ENCODE results near the gene COL4A1. TPM values are rescaled to one million over a fixed set of nuclear protein-coding genes. Genes with fewer than 3 reads are reported as not detected.
"Not testable (repeated sequence)": the region's sequence is repeated elsewhere in the genome, so short reads cannot be mapped to it uniquely, and the experiment has no call there.

COL4A1 gene
- total RNA-seq, 1 donor from 2014 or later, result 0.44 TPM

DNA sequence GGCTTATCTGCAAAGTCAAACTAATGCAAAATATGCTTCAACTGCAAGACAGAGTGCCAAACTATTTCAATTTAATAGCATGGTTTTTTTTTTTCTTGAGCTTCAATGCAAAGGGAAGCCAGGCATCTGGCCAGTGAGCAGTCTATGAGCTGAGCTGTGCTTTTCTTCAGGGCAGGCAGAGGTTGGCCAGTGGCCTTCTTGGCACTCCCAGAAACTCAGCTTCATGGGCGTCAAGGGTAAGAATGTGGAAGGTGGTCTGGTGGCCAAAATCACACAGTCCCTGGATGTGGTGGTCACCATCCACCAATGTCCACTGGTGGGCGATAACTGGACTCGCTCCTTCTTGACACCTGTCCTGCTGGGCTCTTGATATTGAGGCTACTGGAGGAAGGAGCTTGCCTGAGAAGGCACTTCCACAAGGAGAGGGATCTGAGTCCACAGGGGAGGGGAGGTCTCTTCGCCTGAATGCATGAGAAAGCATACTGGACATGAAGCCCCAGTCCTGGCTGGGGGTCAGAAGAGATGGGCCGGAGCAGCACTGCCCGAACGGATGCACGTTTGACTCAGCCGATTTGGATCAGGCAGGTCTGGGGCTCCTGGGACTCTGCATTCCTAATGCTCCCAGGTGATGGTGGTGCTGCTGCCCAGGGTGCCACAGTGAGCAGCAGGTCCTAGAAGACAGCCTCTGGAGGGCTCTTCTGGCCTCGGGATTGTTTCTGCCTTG lies 17.2 kb upstream of the COL4A1 start:
- intact Hi-C loops (cut with micrococcal nuclease), result no loop called here

GRCh38 chr13:110323172-110323891 lies 16.4 kb upstream of the COL4A1 start:
- intact Hi-C loops (cut with micrococcal nuclease), result no loop called here

- intact Hi-C loops (cut with micrococcal nuclease), result no loop called here
These were observed 15.8 kb upstream of the COL4A1 start for GRCh38 chr13:110322828-110323171.

GRCh38 chr13:110322126-110322827 lies 15.3 kb upstream of the COL4A1 start:
- intact Hi-C loops (cut with micrococcal nuclease), result no loop called here

- intact Hi-C loops (cut with micrococcal nuclease), result not testable (repeated sequence)
These were observed 14.6 kb upstream of the COL4A1 start for GRCh38 chr13:110321573-110321972.

GRCh38 chr13:110320645-110321044 lies 13.7 kb upstream of the COL4A1 start:
- intact Hi-C loops (cut with micrococcal nuclease), result no loop called here

GRCh38 chr13:110319774-110320509 lies 13.0 kb upstream of the COL4A1 start:
- intact Hi-C loops (cut with micrococcal nuclease), result no loop called here

DNA sequence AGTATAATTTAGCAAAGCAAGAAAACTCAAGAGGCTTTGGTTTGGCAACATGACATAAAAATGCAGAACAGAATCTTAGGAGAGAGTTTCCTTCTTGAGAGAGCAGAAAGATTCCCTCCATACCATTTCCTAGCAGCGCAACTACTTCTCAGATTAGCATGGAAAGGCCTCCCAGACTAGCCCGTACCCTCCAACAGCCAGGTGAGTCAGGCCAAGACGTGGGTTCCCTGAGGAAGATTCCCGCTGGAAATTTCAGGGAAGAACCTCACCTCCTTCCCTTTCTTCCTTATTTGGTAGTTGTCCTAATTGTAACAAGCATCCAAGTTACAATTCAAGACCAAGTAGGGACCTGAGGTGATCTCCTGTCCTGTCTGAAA lies 12.4 kb upstream of the COL4A1 start:
- intact Hi-C loops (cut with micrococcal nuclease), result no loop called here

DNA sequence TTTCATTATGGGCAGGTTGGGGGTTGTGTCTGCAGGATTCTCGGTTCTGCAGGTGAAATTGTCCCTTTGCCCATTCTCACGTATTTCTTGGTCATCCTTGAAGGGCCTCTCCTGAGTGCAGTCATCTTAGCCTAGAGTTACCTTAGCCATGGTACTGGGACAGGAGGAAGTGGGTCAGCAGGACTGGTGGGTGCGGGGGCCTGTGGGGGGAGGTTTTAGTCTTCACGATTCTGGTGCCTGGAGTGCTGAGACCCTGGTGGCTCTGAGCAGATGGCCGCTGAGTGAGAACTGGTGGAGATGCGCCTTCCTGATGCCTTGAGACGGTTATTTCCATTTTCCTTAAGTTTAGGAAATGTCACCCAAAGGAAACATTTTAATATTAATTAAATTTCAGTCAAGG lies 12.0 kb upstream of the COL4A1 start:
- intact Hi-C loops (cut with micrococcal nuclease), result no loop called here

DNA sequence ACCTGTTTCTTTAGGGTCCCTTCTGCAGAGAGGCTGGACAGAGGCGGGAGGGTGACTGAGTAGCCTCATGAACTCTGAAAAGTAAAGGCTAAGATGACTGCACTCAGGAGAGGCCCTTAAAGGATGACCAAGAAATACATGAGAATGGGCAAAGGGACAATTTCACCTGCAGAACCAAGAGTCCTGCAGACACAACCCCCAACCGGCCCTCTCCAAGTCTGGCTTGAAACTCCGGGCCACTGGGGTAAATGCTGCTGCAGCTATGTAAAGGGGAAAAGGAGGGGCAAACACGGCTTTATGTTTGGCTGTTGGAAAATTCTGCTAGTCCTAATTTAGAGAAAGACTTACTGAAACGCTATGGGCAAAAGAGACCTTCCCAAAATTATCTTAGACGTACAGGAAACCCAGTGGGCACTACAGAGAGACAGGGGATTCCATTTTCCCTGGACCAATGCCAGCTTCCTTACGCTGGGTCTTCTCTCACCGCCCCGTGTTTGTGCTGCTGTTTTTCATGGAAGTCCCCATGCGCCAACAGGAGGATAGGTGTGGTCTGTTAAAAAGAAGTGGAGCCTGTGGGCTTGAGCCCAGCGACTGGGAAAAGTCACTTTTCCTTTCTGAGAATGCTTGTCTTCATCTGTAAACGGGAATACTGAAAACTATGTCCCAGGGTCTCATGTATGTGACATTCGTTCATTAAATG lies 10.7 kb upstream of the COL4A1 start:
- intact Hi-C loops (cut with micrococcal nuclease), result no loop called here

- intact Hi-C loops (cut with micrococcal nuclease), result no loop called here
These were observed 10.1 kb upstream of the COL4A1 start for GRCh38 chr13:110317093-110317492.

- intact Hi-C loops (cut with micrococcal nuclease), result no loop called here
These were observed 9.2 kb upstream of the COL4A1 start for GRCh38 chr13:110316196-110316595.

- intact Hi-C loops (cut with micrococcal nuclease), result no loop called here
These were observed 7.7 kb upstream of the COL4A1 start for GRCh38 chr13:110314516-110315245.

- intact Hi-C loops (cut with micrococcal nuclease), result not testable (repeated sequence)
These were observed 6.8 kb upstream of the COL4A1 start for GRCh38 chr13:110313733-110314132.

DNA sequence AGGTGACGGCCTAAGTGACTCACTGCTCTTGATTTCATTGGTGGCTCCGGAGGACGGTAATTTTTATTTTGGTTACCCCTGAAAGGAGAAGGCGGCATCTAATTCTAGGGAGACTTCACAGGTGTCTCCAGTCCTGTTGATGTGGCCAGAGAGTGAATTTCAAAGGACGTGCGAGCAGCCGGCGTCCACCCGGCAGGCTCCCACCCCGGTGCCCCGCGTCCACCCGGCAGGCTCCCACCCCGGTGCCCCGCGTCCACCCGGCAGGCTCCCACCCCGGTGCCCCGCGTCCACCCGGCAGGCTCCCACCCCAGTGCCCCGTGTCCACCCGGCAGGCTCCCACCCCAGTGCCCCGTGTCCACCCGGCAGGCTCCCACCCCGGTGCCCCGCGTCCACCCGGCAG lies 6.3 kb upstream of the COL4A1 start:
- intact Hi-C loops (cut with micrococcal nuclease), result not testable (repeated sequence)

DNA sequence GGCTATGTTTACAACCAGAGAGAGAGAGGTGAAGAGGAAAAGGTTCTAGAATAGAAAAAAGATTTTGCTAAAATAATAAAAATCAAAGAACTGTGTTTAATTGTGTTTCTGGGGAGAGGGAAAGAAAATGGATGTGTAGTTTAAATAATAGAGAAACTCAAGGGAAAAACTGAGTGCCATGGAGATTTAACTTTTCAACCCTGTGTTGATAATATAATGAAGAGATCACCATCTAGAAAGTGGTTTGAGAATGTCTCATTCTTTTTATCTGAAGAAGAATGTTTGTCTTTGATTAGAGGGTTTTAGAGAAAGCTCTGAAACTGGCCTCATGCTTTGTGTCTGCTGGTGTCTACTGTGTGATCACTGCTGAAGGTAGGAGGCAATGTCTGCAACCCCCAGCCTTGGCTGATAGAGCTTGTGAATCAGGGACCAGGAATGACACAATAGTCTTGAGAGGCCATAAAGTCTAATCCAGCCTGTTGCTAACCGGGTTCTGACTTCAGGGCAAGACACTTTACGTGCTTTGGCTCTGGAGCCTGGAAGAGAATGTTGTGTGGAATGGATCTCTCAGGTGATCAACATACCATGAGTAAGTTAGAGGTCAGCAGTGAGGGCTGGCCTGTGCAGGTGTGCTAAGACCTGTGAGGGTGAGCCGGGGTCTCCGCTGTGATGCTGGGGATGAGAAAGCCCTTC lies 5.5 kb upstream of the COL4A1 start:
- intact Hi-C loops (cut with micrococcal nuclease), result no loop called here

DNA sequence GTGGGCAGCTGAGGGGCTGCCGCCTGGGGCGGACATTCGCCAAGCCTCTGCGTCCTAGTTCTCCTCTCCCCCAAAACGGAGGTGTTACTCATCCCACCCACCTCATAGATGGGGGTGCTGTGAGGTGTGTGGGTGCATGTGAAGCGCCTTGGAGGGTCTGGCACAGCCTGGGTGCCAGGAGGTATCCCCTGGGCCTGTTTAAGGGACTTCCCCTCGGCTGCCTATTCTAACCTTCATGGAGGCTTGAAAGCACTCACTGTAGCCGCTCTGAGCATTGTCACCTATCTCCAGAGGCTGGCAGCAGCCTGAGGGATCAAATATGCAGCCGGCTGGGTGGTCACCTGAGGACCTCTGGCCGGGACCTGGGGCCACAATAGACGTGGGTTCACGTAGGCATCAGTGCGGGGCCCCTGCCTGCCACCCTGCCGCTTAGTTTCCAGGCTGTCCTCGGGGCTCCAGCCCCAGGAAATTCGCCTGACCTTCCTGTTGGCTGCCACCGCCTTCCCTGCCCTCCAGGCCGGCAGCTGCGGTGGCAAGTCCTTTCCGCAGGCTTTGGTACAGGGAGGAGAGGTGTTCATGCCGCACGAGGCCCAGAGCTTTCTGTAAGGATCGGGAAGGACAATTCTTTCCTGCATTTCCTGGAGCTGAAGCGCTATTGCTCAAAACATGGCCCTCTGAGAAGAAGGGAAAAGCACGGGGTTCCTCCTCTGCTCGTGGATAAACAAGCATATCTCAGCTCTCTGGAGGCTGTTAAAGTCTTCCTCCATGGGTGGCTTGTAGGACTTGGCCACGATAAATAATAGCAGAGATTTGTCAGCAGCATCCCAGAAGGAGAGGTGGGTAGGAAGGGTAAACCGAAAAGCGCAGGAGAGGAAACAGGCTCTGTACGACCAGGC lies 4.7 kb upstream of the COL4A1 start:
- intact Hi-C loops (cut with micrococcal nuclease), result no loop called here

GRCh38 chr13:110310541-110311442 lies 3.8 kb upstream of the COL4A1 start:
- intact Hi-C loops (cut with micrococcal nuclease), result no loop called here
